Body of pancreas (tissue), 4 donors: ENCODE results near the gene AMH.

Experiments
- POLR2A ChIP-seq, 3 donors: fragments of 450-650 bp; IDR thresholded peaks; one replicate each; pipeline ENCODE4 v1.6.1; 2016; ENCODE audit warnings: antibody characterized with exemption in 3 of 3, mild to moderate bottlenecking in 2 of 3
- TF ChIP-seq, protein P1 (sequence below), 7 experiments: fragments of 450-650 bp in 4 of 7; fragments of 200-600 bp in 3 of 7; sonication (generic) in 3 of 7; IDR thresholded peaks; one replicate each; pipeline ENCODE4 v1.5.1; 2016 to 2019; ENCODE audit warnings: antibody characterized with exemption in 7 of 7

- TF ChIP-seq POLR2A (IDR thresholded peaks at IDR 0.05) = no peak
- TF ChIP-seq, protein P1, sequence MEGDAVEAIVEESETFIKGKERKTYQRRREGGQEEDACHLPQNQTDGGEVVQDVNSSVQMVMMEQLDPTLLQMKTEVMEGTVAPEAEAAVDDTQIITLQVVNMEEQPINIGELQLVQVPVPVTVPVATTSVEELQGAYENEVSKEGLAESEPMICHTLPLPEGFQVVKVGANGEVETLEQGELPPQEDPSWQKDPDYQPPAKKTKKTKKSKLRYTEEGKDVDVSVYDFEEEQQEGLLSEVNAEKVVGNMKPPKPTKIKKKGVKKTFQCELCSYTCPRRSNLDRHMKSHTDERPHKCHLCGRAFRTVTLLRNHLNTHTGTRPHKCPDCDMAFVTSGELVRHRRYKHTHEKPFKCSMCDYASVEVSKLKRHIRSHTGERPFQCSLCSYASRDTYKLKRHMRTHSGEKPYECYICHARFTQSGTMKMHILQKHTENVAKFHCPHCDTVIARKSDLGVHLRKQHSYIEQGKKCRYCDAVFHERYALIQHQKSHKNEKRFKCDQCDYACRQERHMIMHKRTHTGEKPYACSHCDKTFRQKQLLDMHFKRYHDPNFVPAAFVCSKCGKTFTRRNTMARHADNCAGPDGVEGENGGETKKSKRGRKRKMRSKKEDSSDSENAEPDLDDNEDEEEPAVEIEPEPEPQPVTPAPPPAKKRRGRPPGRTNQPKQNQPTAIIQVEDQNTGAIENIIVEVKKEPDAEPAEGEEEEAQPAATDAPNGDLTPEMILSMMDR (IDR thresholded peaks at IDR 0.05) = no peak
Observed at GRCh38 chr19:2246801-2247361, 2.2 kb upstream of the AMH start.
